HG03442 (cell line): ENCODE measurements around the gene COL4A1.

Source experiments
- ATAC-seq: cut with Tn5 transposase; IDR thresholded peaks from one replicate; pipeline ENCODE4 v1.9.1; 2021; ENCODE audit warnings: mild to moderate bottlenecking, moderate library complexity; ENCODE audit not compliant: unreplicated experiment

Gene COL4A1

DNA sequence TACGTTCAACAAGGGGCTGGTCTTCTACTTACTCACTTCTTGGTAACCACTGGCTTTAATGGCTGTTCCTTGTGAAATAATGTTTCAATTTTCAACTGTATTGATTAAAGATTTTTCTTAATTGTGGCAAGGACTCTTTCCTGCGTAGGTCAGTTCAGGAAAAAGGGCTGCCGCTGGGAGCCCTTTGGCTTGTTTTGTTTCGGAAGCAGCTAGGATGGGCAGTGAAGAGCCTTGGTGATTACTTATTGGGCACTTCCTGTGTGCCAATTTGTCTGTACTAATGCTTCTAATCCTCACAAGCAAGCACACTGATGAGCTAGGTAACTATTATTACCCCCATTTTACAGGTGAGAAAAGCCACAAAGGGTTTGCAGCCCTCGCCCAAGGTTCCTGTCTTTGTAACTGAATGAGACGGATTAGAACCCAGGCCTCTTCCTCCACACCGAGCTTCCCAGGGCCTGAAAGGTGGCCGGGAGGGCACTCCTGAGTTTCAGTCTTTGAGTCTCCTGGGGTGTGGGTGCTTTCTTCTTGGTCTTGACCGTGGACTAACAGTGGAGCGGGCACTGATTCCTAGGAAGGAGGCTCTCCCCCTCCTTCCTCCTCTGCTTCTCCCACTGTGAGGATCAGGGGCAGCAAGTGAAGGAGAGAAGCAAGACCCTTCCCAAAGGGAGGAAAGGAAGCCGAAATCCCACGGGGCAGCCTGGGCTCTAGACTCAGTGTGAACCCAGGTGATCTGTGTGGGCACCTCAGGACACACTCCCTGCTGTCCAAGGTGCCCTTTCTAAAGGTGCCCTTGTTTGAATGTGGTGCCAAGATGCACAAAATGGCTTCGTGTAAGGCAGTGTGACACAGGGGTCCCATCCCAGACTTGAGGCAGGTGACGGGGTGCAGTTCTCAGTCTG lies 3.8 kb upstream of the COL4A1 start:
- no peak for ATAC-seq

DNA sequence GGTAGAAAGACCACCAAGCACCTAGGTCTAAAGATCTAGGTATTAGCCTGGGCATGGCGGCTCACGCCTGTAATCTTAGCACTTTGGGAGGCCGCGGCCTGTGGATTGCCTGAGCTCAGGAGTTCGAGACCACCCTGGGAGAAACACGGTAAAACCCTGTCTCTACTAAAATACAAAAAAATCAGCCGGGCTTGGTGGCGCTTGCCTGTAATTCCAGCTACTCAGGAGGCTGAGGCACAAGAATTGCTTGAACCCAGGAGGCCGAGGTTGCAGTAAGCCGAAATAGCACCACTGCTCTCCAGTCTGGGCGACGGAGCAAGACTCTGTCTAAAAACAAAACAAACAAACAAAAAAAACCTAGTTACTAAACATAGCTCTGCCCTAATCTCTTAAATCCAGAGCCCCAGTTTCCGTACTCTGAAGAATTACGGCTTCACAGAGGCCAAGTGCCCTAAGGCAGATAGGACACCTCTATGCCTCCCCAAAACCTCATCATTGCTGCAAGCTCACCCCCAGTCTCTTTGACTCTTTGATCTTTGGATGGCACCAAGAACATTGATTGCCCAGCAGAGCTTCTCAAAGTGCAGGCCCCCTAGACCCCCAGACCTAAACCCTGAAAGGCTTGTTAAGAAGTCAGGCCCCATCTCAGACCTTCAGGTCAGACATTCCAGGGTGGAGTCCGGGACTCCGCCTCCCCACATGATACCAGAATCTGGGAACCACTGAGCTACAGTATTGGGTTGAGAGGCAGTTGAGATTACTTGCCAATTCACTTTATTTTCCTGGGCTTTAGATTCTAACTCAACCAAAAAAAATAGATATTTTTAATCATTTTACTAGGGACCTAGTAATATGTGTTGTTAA lies 2.9 kb upstream of the COL4A1 start:
- no peak for ATAC-seq

DNA sequence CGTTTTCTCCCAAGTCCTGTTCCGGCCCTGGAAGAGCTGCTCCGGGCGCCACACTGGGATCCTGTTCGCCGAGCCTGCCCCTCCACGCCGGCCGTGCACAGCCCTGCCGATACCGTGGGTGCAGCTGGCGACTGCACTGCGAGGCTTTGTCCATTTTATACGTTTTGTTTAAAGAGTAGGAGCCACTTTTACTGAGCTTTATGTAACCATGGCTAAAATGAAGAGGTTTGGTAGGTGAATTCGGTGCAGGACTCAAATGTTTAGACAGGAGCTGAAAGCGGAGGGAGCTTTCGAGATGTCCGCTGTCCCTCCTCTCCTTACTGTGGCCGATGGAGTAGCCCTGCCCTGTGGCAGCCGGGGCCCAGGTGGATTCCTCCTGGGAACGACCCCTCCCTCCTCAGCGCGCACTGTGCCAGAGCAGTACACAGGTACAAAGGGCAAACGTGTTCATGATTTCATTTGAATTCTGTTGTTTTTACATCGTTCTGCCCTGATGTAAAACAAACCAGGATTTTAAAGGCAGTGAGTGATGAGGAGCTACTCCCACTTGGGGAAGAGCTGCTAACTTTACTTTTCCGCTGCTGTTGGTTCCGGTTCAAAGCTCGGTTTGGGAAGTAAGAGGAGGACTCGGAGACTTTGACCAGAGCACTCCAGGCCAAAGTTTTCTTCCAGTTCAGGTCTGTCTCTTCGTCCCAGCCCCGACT lies 1.9 kb upstream of the COL4A1 start:
- ATAC-seq = no peak

DNA sequence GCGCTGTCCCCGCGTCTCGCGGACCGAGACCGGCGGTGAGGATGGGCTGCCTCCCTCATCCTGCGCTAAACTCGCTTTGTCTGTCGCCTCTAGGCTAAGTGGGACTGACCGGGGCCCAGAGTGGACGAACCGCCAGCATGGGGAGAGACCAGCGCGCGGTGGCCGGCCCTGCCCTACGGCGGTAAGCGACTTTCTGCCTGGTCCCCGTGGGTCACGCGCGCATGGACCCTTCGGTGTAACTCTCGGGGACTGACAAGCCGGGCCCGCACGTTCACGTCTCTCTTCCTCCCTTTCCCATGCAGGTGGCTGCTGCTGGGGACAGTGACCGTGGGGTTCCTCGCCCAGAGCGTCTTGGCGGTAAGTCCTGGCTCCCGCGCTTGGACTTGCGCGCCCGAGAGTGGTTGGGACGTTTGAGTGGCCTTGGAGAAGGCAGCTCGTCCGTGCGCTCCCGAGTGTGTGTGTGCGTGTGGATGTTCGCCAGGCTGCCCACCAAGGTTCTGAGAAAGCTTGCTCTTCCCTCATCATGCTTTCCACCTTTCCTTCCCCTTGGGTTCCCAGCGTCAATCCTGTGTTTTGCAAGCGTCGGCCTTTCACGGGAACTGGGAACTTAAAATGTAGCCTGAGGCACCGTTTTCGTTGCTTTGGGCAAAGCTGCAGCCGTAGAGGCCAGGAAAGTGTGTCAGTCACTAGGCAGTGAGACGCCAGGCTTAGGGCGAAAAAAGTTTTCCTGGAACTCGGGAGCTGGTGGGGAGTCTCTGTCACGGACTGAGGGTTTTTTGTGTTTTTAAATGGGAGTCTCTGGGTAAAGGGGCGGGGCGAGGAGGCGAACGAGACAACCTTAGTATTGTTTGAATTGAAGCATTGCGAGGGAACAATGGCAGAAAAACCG lies 1.1 kb upstream of the COL4A1 start:
- no peak for ATAC-seq

DNA sequence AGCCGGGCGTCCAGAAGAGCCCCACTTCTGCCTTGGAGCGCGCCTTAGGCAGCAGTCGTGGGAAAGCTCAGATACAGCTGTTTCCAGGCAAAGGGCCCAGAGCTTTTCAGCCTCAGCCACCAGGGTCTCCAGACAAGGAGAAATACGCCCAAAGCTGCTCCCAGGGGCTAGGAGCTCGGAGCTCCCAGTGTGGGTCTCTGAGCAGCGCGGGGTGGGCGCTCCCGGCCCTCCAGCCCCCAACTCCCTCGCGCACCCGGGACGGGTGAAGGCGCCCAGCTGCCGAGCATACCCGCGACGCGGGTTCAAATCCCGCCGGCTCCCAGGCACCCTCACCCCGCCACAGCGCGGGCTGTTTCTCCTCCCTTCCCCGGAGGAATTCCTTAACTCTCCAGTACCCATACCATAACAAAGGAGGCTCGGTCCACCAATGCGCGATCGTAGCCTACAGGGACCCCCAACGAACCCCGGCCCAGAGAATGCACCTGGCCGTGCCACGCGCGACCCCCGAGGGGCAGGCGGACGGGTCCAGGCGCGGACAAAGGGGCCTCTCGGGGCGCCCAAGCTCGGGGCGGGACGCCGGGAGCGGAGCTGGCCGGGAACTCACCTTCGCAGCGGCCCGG lies 507 bp downstream of the COL4A1 start:
- no peak for ATAC-seq

DNA sequence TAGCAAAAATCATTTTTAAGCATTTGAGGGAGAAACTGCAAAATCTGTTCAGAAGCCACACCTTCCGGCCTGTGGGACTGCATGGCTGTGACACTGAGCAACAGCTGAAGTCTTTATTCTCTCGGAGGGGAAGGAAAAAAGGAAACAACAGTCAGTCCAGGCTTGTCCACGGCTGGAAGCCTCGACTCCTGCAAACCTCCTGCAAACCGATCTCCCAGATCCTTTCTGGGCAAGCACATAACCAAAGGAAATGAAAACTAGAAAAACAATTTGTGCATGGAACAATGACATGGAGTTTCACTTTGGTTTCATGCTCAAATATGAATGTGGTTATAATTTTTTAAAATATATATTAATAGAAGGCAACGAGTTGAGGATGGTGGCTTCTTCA lies 1.0 kb downstream of the COL4A1 start:
- ATAC-seq = no peak

DNA sequence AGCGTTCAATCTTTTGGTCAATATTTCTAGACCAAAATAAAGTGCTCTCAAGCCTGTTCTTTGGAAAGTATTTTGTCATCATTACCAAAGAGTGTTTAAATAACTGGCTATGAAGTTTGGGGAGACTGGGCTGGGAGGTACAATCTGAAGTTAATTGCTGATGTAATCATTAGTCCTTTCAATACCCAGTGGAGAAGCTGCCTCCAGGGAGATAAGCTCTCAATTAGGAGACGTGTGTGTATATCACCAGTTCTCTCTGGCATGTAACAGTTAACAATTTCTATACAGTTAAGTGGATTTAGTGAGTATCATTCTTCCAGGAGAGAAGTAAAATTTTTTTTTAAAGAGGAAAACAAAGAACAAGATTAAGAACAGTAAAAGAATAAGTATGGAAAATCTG lies 1.4 kb downstream of the COL4A1 start:
- no peak for ATAC-seq

DNA sequence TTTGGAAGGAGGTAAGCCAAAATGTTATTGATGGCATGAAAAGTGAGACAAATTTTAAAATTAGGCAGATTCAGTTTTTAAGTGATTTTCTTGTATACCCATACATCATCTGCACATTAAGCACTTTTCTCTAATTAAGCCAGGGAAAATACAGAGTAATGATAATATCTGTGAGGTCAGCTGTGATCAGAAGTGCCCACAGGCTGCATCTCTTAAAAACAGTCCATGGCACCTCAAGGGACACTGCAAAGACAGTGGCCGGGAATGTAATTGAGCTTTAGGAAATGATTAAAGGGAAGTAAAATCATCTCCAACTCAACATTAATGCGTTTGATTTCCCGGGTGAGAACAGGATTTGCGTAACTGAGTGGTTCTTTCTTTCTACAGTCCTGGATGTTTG lies 2.0 kb downstream of the COL4A1 start:
- no peak for ATAC-seq

DNA sequence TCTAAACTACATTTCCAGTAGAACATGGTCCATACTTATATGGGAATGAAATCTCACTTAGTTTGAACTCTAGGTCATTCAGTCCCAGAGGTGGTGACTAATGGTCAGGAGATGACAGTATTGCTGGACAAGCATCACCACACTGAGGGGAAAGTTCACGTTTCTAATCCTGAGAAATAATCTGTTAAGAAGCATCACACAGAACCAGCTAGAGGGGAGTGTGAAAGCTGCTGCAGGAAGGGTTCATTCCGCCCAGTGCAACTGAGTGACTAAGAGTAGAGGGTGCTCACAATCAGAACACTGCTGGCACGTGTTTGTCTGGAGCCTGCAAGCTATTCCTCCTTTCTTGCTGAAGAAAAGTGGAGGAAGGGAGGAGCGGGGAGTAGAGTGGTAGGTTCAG lies 2.7 kb downstream of the COL4A1 start:
- no peak for ATAC-seq

DNA sequence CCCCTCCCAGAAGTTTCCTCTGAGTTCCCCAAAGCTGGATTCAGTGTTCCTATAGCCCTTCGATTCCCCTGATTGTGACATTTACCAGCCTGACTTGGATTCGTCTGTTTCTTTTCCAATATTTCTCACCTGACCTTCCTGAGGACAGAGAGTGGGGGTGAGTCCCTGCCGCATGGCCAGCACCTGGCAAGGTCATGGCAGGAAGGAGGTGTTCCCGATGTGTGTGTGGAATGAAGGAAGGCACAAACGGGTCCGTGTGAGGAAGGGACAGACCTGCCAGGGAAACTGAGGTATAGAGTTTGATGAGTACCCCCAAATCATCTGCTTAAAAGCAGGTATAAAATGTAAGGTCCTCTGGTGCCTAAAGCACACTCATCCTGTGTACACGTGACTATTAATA lies 3.3 kb downstream of the COL4A1 start:
- ATAC-seq = no peak

DNA sequence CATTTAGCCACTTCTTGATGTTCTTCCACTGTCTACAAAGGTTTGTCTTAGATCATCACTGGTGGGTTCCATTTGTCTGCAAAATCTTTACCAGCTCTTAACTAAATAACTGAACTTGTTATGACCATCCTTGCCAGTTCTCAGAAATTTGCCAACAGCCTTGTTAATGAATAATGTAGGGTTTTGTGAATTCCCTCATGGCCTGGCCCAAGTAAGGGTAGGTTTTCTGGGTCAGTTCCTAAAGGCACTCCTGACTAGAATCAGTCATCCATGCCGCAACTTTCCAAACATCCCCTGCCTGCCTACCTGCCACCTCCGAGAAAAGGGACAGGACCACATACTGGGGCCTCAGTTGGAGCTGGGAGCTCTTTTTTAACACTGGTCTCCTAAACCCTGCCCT lies 4.0 kb downstream of the COL4A1 start:
- ATAC-seq = no peak

DNA sequence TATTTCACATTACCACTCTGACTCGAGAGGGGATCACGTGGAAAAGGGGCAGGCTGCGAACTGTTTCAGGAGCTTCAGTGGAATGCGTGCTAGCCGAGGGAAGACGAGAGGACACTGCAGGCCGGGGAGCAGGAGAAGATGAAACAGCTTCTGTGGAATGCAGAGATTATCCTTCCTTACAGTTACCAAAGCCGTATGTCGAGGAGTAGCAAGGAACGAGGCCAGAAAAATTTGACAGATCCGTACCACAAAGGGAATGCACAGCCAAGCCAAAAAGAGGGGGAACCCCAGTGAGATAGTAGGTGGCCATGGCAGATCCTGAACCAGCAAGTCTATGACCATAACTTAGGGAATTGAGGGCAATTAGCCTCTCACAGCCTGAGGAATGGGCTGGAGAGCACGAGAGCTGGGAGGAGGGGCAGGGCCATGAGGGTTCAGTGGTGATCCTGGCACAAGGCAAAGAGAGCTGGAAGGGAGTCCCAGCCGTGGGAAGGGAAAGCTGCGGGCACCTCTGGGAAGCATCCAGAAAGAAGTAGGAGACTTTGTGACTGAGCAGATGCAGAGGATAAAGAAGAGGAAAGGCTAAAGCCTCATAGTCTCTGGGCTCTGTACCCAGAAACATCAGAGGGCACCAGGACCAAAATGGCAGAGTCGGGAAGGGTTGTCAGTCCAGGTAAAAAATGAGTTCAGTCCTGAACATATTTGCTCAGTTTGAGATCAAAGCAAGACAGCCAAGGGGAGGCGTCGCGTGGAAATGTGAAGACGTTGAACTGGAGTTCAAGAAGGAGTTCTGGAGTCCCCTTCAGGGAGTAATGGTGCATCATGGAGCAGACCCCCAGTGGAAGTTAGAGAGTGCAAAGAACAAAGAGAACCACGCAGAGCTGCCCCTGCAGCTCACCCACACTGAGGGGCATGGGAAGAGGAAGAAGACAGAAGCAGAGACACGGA lies 5.1 kb downstream of the COL4A1 start:
- ATAC-seq = no peak

DNA sequence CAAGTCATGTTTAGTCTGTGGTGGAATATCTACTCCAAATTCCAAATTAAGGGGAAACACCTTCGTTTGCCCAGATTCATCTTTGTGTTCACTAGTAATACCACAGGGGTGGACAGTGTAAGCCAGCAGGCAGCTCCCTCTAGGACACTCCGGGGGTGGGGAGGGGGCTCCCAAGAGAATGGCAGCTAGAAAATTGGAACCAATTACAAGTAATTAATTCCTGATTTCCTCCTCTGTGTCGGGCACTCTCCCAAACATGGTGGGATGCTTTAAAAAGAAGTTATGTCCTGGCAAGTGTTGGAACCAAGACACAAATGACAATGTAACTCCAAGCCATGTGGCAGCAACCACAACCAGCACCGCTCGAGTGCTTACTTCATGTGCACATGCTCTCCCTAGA lies 5.9 kb downstream of the COL4A1 start:
- no peak for ATAC-seq

DNA sequence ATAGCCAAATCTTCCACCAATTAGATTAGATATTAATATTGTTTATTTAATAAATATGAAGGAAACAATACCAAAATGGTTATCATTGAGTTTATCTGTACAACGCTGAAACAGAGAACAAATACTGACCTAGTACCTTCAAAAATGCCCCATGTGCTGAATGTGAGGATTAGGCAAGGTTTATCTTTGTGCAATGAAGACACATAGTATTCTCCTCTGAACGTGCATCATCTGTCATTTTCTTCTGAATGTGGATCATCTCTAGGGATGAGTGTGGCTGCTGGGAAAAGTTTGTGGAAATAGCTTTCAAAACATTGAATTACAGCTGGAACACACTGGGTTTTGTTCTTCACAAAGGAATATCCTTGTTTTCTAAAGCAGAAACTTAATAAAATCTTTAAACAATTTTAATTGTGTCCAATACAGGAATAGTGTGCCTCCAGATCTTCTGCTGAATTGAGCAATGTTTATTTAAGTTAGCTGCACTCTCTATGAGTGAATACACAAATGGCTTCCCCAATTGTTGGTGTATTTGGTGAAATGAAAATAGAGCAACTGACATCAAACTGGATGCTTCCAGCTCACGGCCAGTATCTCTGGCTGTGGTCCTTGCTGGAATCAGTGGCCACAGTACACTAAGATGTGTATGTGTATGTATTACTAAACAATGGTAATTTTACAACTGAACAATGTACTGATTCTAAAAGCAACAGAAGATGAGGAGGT lies 6.7 kb downstream of the COL4A1 start:
- no peak for ATAC-seq

DNA sequence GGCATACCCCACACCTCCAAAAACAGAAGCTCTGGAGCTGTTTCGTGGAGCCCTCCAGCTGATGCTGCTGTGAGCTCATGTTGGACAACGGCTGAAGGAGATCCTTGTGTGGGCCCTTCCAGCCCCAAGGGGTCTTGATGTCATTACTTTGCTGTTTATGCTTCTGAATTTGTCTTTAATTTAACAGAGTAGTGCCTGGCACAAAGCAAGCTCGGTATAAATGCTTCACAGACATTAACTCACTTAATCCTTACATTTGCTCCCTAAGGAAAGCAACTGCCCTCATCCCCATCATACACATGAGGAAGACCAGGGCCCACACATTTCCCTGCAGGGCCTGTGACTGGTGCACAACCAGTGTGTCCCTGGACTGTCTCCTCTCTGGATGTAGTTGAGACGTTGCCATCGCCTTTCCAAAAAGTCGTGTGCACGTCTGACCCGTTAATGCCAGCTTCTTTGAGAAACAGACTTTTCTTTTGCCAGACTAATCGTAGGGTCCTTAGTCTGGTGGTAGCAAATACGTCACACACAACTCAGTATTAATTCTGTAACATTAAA lies 7.6 kb downstream of the COL4A1 start:
- no peak for ATAC-seq

DNA sequence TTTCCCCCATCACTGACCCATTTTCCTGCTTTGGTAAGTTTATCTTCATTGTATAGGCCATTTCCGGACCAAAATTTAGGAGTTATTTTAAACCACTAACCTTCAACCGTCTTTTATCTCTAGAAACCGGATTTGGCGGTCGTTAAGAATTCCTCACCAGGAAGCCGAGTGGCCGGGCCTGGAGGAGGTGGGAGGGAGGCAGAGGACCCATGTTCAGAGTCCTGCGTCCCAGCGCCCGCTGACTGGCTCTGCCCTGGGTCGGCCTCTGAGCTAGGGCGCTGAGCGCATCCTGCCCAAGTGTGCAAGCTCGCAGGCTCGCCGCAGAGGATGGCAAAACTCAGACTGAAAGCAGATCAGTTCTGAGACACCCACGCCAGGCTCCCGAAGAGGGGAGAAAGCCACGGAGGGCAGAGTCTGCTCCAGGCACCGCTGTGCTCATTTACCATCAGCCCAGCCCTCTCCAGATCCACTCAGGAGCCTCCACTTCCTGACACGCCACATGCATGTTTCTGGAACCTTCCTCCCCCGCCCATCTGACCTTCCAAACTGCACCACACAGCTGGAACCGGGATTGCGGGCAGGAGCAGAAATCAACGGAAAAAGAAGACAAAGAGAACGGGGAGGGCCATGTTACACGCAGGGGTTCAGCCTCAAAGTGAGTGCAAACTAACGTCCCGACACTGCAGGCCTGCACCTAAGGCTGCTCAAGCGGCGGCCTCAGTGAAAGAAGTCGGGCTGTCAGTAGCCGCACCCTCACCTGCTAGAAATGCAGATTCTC lies 8.3 kb downstream of the COL4A1 start:
- ATAC-seq = no peak
